ENCODE data around the gene ABTB1. TPM values are rescaled to one million over a fixed set of nuclear protein-coding genes. Genes with fewer than 3 reads are reported as not detected.
A peak's percentile ranks its signal among the peaks of the same experiment; 100 is the strongest.

Gene ABTB1
- polyA plus RNA-seq, 1 of the 3 experiments (the other 2 are of a cell fraction): 30.8 TPM

DNA sequence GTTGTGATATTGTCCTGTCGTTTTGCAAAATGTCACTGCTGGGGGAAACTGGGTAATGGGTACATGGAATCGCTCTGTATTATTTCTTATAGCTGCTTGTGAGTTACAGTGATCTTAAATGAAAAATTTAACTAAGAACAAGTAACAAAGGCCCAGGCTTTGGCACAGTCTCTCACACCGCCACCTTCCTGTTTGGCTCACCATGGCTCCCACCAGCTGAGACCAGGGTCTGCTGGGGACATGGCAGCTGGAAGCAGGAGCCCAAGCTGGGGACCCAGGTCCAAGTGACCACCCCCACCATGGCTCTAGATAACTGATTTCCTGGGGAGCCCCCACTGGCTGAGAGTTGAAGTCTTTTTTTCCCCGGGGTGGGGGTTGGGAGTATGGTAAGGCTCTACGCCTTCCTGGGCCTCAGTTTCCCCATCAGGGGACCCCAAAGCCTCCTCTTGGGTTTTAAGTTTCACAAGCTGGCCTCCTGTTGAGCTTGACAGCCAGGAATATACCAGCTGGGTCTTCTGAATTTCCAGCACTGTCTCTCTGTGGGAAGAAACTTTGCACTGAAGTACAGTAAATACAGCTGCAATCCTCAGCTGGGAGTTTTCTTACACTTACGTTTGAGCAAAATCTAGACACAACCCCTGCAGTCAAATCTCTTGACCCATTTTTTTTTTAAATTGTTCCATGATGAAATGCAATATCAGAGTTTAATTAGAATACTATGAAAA is 26.1 kb downstream of the ABTB1 start (continued):
- TF ChIP-seq, protein P1, sequence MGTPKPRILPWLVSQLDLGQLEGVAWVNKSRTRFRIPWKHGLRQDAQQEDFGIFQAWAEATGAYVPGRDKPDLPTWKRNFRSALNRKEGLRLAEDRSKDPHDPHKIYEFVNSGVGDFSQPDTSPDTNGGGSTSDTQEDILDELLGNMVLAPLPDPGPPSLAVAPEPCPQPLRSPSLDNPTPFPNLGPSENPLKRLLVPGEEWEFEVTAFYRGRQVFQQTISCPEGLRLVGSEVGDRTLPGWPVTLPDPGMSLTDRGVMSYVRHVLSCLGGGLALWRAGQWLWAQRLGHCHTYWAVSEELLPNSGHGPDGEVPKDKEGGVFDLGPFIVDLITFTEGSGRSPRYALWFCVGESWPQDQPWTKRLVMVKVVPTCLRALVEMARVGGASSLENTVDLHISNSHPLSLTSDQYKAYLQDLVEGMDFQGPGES (IDR thresholded peaks at IDR 0.05; ENCODE audit: low read depth, low read length): no peak
- no peak for TF ChIP-seq GATA2 (CRISPR knock-in tag; IDR thresholded peaks at IDR 0.05)

DNA sequence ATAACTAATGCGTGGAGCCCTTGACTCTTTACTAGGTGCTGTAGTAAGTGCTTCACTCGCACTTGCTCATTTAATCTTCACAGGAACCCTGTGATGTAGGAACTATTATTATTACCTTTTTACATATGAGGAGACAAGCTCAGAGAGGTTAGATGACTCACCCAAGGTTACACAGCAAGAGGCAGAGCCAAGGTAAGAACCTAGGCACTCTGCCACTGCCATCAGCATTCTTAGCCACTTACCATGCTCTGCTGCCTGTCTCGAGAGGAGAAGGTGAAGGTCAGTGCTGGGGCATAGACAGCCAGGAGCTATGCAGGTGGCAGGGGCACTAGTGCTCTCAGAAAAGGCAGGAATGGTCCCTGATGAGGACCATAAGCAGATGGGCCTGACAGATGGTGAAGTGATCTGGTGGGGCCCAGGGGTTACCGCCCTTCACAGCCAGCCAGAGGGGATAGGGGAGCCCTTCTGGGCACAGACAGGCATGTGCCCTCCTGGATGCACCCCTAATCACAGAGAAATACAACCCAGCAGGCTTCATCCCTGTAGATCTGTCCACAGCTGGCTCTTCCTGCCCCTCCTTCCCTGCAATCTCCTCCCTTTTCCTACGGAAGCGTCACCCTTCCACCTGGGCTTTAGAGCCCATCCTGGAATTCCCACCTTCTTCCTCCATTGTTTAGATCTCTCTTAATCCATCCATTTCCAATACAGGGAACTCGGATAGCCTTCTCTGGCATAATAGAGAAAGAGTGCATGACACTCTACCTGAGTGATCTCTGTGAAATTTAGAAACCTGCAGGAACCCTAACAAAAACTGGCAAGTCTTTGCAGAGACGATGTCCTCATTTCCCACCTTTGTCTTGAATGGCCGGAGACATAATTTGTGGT is 26.9 kb downstream of the ABTB1 start:
- H3K79me2 ChIP-seq (ENCODE audit: insufficient read depth): no peaks in the 10 kb centered on the region
- H3K36me3 ChIP-seq (replicated peaks in 1 of 2; ENCODE audit: control insufficient read depth in 1 of 2, insufficient read depth in 2 of 2, low read length in 1 of 2): no peaks in the 10 kb centered on the region
- TF ChIP-seq RAD21 (IDR thresholded peaks at IDR 0.05; ENCODE audit: low read length) (no peak), RXRA (IDR thresholded peaks at IDR 0.05; ENCODE audit: borderline replicate concordance, low read depth) (no peak), EZH2phosphoT487 (IDR thresholded peaks at IDR 0.05; ENCODE audit: borderline replicate concordance, low read depth) (no peak), MXI1 (IDR thresholded peaks at IDR 0.05; ENCODE audit: low read depth, low read length) (no peak)
- no peaks in the 10 kb centered on the region for H4K20me1 ChIP-seq (ENCODE audit: insufficient read depth)
- H2AFZ ChIP-seq (ENCODE audit: low read depth): no peak overlapping the region
- no peaks in the 10 kb centered on the region for H3K27me3 ChIP-seq (ENCODE audit: insufficient read depth)
- H3F3A ChIP-seq (replicated peaks; ENCODE audit: insufficient read depth): no peaks in the 10 kb centered on the region
- H3K4me1 ChIP-seq (ENCODE audit: control insufficient read depth in 1 of 2, insufficient read depth in 2 of 2, low read depth in 1 of 2, low read length in 1 of 2): peaks cover 11 to 56% of the 10 kb centered on the region in 2 experiments; a peak in 2 of 4 replicates
- ChIA-PET CTCF (interaction anchor here (0.6 to 2.4 kb wide), 9 partner anchors 8 to 160 kb away, joined by 3 to 7 read pairs (median 4); no protein-coding TSS in a partner anchor), POLR2A (no interaction called here)
- no peaks in the 10 kb centered on the region for H3K9me2 ChIP-seq
- no peak overlapping the region for H3K9ac ChIP-seq
- WGBS (ENCODE audit: low lambda C conversion rate): 90% methylated on average over 8 of the region's 9 CpGs
- no peak for DNase-seq
- no peaks in the 10 kb centered on the region for H3K9me3 ChIP-seq
- peak overlapping the region in 1 of 2 experiments; percentile 92; a peak in 1 of 4 replicates for H3K27ac ChIP-seq (ENCODE audit: low read depth in 2 of 2, low read length in 1 of 2)
- H3K4me3 ChIP-seq (ENCODE audit: low read depth in 2 of 2, low read length in 1 of 2): no peak overlapping the region
- no peak overlapping the region for H3K4me2 ChIP-seq

DNA sequence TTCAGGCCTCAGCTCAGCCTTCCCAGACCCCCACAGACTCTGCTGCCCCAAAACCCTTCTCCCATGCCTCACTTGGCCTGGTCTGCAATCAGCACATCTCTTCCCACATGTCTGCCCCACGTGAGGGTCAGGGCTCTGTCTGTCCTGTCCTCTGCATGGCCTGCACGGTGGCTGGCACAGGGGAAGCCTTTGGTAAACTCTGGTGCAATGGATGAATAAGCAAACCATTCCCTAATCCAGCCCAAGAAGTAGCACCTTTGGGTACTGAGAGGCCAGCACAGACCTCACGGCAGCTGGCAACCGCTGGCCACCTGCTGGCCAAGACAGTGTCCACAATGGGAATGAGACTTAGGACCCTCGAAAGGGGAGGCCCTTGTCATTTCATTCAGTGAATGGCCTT is 27.7 kb downstream of the ABTB1 start:
- 73% methylated on average over 4 of the region's 5 CpGs for WGBS (ENCODE audit: low lambda C conversion rate)
- Histone ChIP-seq H3K9me3 (no peaks in the 10 kb centered on the region), H3K27ac (ENCODE audit: low read depth in 2 of 2, low read length in 1 of 2) (peak overlapping the region in 1 of 2 experiments; percentile 92; a peak in 1 of 4 replicates), H3K4me1 (ENCODE audit: control insufficient read depth in 1 of 2, insufficient read depth in 2 of 2, low read depth in 1 of 2, low read length in 1 of 2) (peaks cover 11 to 51% of the 10 kb centered on the region in 2 experiments; a peak in 2 of 4 replicates), H3K9ac (no peak overlapping the region), H4K20me1 (ENCODE audit: insufficient read depth) (no peaks in the 10 kb centered on the region), H3F3A (replicated peaks; ENCODE audit: insufficient read depth) (no peaks in the 10 kb centered on the region), H3K27me3 (ENCODE audit: insufficient read depth) (no peaks in the 10 kb centered on the region), H3K79me2 (ENCODE audit: insufficient read depth) (no peaks in the 10 kb centered on the region), H3K4me3 (ENCODE audit: low read depth in 2 of 2, low read length in 1 of 2) (no peak overlapping the region), H3K36me3 (replicated peaks in 1 of 2; ENCODE audit: control insufficient read depth in 1 of 2, insufficient read depth in 2 of 2, low read length in 1 of 2) (no peaks in the 10 kb centered on the region), H3K9me2 (no peaks in the 10 kb centered on the region), H2AFZ (ENCODE audit: low read depth) (no peak overlapping the region), H3K4me2 (no peak overlapping the region)
- DNase-seq: no peak
- CTCF ChIA-PET: interaction anchor here (0.7 to 2.4 kb wide), 3 partner anchors 9 to 38 kb away, joined by 3 to 7 read pairs (median 3); no protein-coding TSS in a partner anchor
- POLR2A ChIA-PET: no interaction called here
- no peak for TF ChIP-seq TEAD4 (IDR thresholded peaks at IDR 0.05; ENCODE audit: borderline replicate concordance, insufficient read depth)
- TF ChIP-seq, protein P2, sequence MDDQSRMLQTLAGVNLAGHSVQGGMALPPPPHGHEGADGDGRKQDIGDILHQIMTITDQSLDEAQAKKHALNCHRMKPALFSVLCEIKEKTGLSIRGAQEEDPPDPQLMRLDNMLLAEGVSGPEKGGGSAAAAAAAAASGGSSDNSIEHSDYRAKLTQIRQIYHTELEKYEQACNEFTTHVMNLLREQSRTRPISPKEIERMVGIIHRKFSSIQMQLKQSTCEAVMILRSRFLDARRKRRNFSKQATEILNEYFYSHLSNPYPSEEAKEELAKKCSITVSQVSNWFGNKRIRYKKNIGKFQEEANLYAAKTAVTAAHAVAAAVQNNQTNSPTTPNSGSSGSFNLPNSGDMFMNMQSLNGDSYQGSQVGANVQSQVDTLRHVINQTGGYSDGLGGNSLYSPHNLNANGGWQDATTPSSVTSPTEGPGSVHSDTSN (IDR thresholded peaks at IDR 0.05): no peak
- no peak for TF ChIP-seq YY1 (IDR thresholded peaks at IDR 0.05; ENCODE audit: low read depth)
- no peak for TF ChIP-seq FOSL2 (IDR thresholded peaks at IDR 0.05; ENCODE audit: borderline replicate concordance, low read depth)
- no peak for TF ChIP-seq NRF1 (IDR thresholded peaks at IDR 0.05; ENCODE audit: low read depth, low read length)
- TF ChIP-seq, protein P3, sequence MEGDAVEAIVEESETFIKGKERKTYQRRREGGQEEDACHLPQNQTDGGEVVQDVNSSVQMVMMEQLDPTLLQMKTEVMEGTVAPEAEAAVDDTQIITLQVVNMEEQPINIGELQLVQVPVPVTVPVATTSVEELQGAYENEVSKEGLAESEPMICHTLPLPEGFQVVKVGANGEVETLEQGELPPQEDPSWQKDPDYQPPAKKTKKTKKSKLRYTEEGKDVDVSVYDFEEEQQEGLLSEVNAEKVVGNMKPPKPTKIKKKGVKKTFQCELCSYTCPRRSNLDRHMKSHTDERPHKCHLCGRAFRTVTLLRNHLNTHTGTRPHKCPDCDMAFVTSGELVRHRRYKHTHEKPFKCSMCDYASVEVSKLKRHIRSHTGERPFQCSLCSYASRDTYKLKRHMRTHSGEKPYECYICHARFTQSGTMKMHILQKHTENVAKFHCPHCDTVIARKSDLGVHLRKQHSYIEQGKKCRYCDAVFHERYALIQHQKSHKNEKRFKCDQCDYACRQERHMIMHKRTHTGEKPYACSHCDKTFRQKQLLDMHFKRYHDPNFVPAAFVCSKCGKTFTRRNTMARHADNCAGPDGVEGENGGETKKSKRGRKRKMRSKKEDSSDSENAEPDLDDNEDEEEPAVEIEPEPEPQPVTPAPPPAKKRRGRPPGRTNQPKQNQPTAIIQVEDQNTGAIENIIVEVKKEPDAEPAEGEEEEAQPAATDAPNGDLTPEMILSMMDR (IDR thresholded peaks at IDR 0.05): no peak; the same call in 1 of the 2 replicates
- TF ChIP-seq TCF12 (IDR thresholded peaks at IDR 0.05): no peak
- TF ChIP-seq ELF1 (IDR thresholded peaks at IDR 0.05): no peak
- TF ChIP-seq RAD21 (IDR thresholded peaks at IDR 0.05; ENCODE audit: low read length): no peak
- TF ChIP-seq TAF1 (IDR thresholded peaks at IDR 0.05; ENCODE audit: borderline replicate concordance, low read depth, low read length): no peak
- TF ChIP-seq, protein P4, sequence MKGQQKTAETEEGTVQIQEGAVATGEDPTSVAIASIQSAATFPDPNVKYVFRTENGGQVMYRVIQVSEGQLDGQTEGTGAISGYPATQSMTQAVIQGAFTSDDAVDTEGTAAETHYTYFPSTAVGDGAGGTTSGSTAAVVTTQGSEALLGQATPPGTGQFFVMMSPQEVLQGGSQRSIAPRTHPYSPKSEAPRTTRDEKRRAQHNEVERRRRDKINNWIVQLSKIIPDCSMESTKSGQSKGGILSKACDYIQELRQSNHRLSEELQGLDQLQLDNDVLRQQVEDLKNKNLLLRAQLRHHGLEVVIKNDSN (IDR thresholded peaks at IDR 0.05; ENCODE audit: borderline replicate concordance, low read depth): no peak
